ENCODE results near the gene TP53TG5.

- TF ChIP-seq, protein P1, sequence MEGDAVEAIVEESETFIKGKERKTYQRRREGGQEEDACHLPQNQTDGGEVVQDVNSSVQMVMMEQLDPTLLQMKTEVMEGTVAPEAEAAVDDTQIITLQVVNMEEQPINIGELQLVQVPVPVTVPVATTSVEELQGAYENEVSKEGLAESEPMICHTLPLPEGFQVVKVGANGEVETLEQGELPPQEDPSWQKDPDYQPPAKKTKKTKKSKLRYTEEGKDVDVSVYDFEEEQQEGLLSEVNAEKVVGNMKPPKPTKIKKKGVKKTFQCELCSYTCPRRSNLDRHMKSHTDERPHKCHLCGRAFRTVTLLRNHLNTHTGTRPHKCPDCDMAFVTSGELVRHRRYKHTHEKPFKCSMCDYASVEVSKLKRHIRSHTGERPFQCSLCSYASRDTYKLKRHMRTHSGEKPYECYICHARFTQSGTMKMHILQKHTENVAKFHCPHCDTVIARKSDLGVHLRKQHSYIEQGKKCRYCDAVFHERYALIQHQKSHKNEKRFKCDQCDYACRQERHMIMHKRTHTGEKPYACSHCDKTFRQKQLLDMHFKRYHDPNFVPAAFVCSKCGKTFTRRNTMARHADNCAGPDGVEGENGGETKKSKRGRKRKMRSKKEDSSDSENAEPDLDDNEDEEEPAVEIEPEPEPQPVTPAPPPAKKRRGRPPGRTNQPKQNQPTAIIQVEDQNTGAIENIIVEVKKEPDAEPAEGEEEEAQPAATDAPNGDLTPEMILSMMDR (IDR thresholded peaks at IDR 0.05), result no peak
- no peak for TF ChIP-seq POLR2A (IDR thresholded peaks at IDR 0.05)
Measured at GRCh38 chr20:45392733-45393132, 14.6 kb upstream of the TP53TG5 start.
